ENCODE measurements around the gene CTDSPL.
"Not testable (repeated sequence)": the region's sequence is repeated elsewhere in the genome, so short reads cannot be mapped to it uniquely, and the experiment has no call there.

- not testable (repeated sequence) for TF ChIP-seq CTCF (conservative IDR thresholded peaks at IDR 0.05); EZH2 (IDR thresholded peaks at IDR 0.05; ENCODE audit: low read depth)
These were observed 126.7 kb downstream of the CTDSPL start for GRCh38 chr3:37988376-37988775.

All from PC-9 (cell line).